IPS DF 6.9 (cell line): ENCODE measurements around the gene RTN4RL1.

ENCODE experiments used
- DNase-seq: peaks from one replicate; pipeline ENCODE4 v3.0.0-alpha.2; 2013; ENCODE audit warnings: low read depth, low spot score
- H3K27ac ChIP-seq: one replicate; pipeline ENCODE4 v1.5.1; 2013; ENCODE audit warnings: low read length, control low read depth
- H3K27me3 ChIP-seq: 2 replicates; pipeline ENCODE4 v1.6.1; 2013; ENCODE audit warnings: mild to moderate bottlenecking, low read length; ENCODE audit not compliant: control insufficient read depth, insufficient read depth
- H3K36me3 ChIP-seq: 2 replicates; pipeline ENCODE4 v1.6.1; 2013; ENCODE audit warnings: low read length; ENCODE audit not compliant: control insufficient read depth, insufficient read depth
- H3K4me1 ChIP-seq: 2 replicates; pipeline ENCODE4 v1.6.1; 2013; ENCODE audit warnings: low read length; ENCODE audit not compliant: control insufficient read depth, insufficient read depth
- H3K4me3 ChIP-seq: 2 replicates; pipeline ENCODE4 v1.5.1; 2013; ENCODE audit warnings: mild to moderate bottlenecking, low read length
- H3K9me3 ChIP-seq: 2 replicates; pipeline ENCODE4 v1.6.1; 2013; ENCODE audit warnings: low read length, inconsistent platforms; ENCODE audit not compliant: control insufficient read depth, insufficient read depth
- WGBS: extraction: QIAGEN DNeasy Blood & Tissue Kit; methylation state at CpG from one replicate; pipeline ENCODE4 v1.1.7; 2013; ENCODE audit warnings: mixed read lengths, missing lambda C conversion rate; ENCODE audit not compliant: insufficient read length, insufficient coverage; 5-methylcytosine and 5-hydroxymethylcytosine counted together

Gene RTN4RL1

GRCh38 chr17:2025220-2025621 lies at the start of gene RTN4RL1:
TSS of gene RTN4RL1 (minus strand) at chr17:2025334. CDS start at chr17:2024865, 469 bp downstream.
- H3K27me3 ChIP-seq = peaks cover 72% of the 10 kb centered on the region
- no CpG with 5 or more reads among the region's 47 CpGs for WGBS
- H3K36me3 ChIP-seq = no peaks in the 10 kb centered on the region; the same call in 1 of the 2 replicates
- DNase-seq = no peak
- H3K9me3 ChIP-seq = no peaks in the 10 kb centered on the region
- peak within 1 kb of the TSS; percentile 45 for H3K4me3 ChIP-seq
- H3K27ac ChIP-seq = no peak within 1 kb of the TSS
- peaks cover 5% of the 10 kb centered on the region for H3K4me1 ChIP-seq

DNA sequence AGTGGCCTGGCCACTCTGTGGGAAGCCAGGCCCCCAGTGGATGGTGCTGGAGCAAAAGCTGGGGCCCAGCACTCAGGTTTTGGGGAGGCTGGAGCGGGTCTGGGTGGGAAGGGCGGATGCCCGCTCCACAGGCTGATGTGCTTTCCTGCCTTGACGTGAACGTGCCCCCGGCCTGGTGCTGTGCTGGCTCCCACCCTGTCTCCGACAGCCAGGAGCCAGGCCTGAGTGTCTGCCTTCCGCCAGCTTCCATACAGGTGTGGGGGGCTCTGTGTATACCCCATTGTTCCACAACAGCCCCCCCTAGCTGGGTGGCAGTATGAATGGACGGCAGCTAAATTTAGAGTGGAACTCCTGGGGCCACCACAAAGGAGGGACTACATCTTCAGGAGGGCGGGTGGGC lies 49.8 kb upstream of the RTN4RL1 start:
- Histone ChIP-seq H3K36me3 (no peaks in the 10 kb centered on the region; the same call in none of the 2 replicates), H3K4me3 (no peak overlapping the region), H3K27ac (no peak overlapping the region), H3K27me3 (no peaks in the 10 kb centered on the region), H3K9me3 (no peaks in the 10 kb centered on the region), H3K4me1 (peaks cover 3% of the 10 kb centered on the region)
- no peak for DNase-seq
- WGBS = no CpG with 5 or more reads among the region's 10 CpGs

DNA sequence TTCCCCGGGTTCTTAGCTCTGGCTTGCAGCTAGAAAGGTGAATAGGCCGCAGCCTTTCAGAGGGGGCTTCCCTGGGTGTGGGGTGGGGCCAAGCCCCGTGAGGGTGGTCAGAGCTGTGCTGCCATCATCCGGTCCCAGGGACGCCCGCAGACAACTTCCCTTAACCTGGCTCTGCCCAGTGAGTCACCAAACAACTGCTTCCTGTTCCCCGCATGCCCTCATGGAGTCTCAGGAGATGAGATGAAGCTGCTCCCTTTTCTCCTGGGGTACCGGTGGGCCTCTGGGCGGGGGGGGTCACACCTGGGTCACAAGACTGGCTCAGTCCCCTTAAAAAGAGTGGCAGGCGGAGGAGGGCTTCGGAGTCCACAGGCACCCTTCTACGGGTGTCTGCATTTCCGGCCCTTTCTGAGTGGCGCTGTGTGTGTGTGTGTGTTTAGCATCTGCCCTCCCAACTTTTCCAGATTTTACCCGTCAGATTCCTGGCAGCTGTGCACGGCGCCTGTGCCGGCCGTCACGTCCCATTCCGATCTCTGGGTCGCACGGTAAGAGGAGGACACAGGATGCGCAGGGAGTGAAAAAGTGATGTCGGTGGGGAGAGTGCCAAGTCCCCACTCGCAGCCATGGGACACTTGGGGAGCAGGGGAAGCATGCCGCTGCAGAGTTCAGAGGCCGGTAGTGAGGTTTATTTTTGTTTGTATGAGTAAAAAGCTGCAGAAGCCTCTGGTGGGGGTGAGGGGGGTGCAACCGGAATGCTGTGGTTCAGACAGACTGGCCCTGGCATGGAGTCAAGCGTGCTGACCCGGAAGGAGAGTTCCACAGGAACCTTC lies 46.5 kb upstream of the RTN4RL1 start:
- Histone ChIP-seq H3K4me1 (peaks cover 3% of the 10 kb centered on the region), H3K36me3 (peaks cover 4% of the 10 kb centered on the region; the same call in 1 of the 2 replicates), H3K9me3 (no peaks in the 10 kb centered on the region), H3K27ac (no peak overlapping the region), H3K27me3 (no peaks in the 10 kb centered on the region), H3K4me3 (no peak overlapping the region)
- no peak for DNase-seq
- WGBS = no CpG with 5 or more reads among the region's 31 CpGs

DNA sequence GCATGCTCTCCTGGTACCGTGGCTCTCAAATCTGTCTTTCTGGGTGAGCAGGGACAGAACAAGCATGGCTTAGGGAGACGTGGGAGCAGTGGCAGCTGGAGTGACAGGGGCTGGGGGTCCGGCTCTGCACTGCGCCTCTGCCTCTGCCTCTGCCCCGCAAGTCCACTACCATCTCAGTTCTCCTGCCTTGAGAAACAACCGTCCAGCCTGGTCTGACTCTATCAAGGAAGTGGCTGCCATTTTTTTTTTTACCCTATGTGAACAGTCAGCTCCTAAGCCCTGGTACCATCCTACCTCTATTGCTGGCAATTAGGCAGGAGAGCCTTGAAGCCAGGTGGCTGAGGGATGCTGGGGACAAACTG lies 45.9 kb upstream of the RTN4RL1 start:
- Histone ChIP-seq H3K4me3 (no peak overlapping the region), H3K27me3 (no peaks in the 10 kb centered on the region), H3K9me3 (no peaks in the 10 kb centered on the region), H3K36me3 (peaks cover 4% of the 10 kb centered on the region; the same call in 1 of the 2 replicates), H3K27ac (no peak overlapping the region), H3K4me1 (peaks cover 3% of the 10 kb centered on the region)
- no CpG with 5 or more reads among the region's 6 CpGs for WGBS
- DNase-seq = no peak

GRCh38 chr17:2070241-2071023 lies 45.3 kb upstream of the RTN4RL1 start:
- no peak overlapping the region for H3K4me3 ChIP-seq
- H3K27me3 ChIP-seq = no peaks in the 10 kb centered on the region
- no peaks in the 10 kb centered on the region for H3K9me3 ChIP-seq
- no peak for DNase-seq
- no CpG with 5 or more reads among the region's 13 CpGs for WGBS
- H3K4me1 ChIP-seq = peaks cover 1% of the 10 kb centered on the region
- H3K27ac ChIP-seq = no peak overlapping the region
- peaks cover 4% of the 10 kb centered on the region; the same call in 1 of the 2 replicates for H3K36me3 ChIP-seq

- Histone ChIP-seq H3K4me1 (peaks cover 1% of the 10 kb centered on the region), H3K4me3 (no peak overlapping the region), H3K9me3 (no peaks in the 10 kb centered on the region), H3K27ac (no peak overlapping the region), H3K27me3 (no peaks in the 10 kb centered on the region), H3K36me3 (peaks cover 4% of the 10 kb centered on the region; the same call in 1 of the 2 replicates)
- no peak for DNase-seq
- WGBS = no CpG with 5 or more reads among the region's 15 CpGs
Observed at GRCh38 chr17:2068519-2069051, 43.5 kb upstream of the RTN4RL1 start.

DNA sequence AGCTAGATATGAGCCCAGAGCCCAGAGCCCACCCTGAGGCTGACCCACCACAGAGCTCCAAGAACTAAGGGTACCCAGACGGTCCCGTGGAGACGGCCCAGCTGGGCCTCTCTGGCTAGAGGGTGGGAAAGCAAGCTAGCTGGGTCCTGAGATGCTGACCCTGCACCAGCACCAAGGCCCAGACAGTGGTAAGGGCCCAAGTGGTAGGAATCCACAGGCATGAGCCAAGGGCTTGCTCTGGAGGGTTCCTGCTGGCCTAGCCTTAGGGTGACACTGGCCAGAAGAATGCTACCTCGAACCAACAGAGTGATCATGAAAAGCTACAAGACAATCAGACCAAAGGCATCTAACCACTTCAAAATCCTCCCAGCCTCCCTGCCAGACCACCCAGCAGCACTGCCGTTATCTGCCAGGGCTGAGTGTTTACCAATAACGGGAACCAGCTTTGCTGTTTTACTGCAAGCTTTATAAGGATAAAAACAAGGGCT lies 42.9 kb upstream of the RTN4RL1 start:
- no CpG with 5 or more reads among the region's 6 CpGs for WGBS
- no peak overlapping the region for H3K4me3 ChIP-seq
- H3K27me3 ChIP-seq = no peaks in the 10 kb centered on the region
- H3K9me3 ChIP-seq = no peaks in the 10 kb centered on the region
- peaks cover 4% of the 10 kb centered on the region; the same call in 1 of the 2 replicates for H3K36me3 ChIP-seq
- DNase-seq = no peak
- H3K27ac ChIP-seq = no peak overlapping the region
- peaks cover 1% of the 10 kb centered on the region for H3K4me1 ChIP-seq

GRCh38 chr17:2067608-2068024 lies 42.5 kb upstream of the RTN4RL1 start:
- H3K27me3 ChIP-seq = no peaks in the 10 kb centered on the region
- peaks cover 4% of the 10 kb centered on the region; the same call in 1 of the 2 replicates for H3K36me3 ChIP-seq
- no CpG with 5 or more reads among the region's 5 CpGs for WGBS
- no peak for DNase-seq
- H3K4me3 ChIP-seq = no peak overlapping the region
- peaks cover 3% of the 10 kb centered on the region for H3K4me1 ChIP-seq
- no peaks in the 10 kb centered on the region for H3K9me3 ChIP-seq
- no peak overlapping the region for H3K27ac ChIP-seq

- WGBS = no CpG with 5 or more reads among the region's 14 CpGs
- Histone ChIP-seq H3K27me3 (no peaks in the 10 kb centered on the region), H3K27ac (no peak overlapping the region), H3K36me3 (peaks cover 4% of the 10 kb centered on the region; the same call in 1 of the 2 replicates), H3K4me3 (no peak overlapping the region), H3K9me3 (no peaks in the 10 kb centered on the region), H3K4me1 (peaks cover 3% of the 10 kb centered on the region)
- DNase-seq = no peak
Observed at GRCh38 chr17:2067048-2067561, 42.0 kb upstream of the RTN4RL1 start.

- H3K27me3 ChIP-seq = no peaks in the 10 kb centered on the region
- no peak overlapping the region for H3K4me3 ChIP-seq
- WGBS = no CpG with 5 or more reads among the region's 10 CpGs
- DNase-seq = no peak
- H3K36me3 ChIP-seq = peaks cover 4% of the 10 kb centered on the region; the same call in 1 of the 2 replicates
- H3K4me1 ChIP-seq = peaks cover 3% of the 10 kb centered on the region
- no peaks in the 10 kb centered on the region for H3K9me3 ChIP-seq
- no peak overlapping the region for H3K27ac ChIP-seq
Observed at GRCh38 chr17:2065949-2066400, 40.8 kb upstream of the RTN4RL1 start.
